Liver (tissue), 9 donors: ENCODE results near the gene NME8. TPM values are rescaled to one million over a fixed set of nuclear protein-coding genes. Genes with fewer than 3 reads are reported as not detected.
A peak's percentile ranks its signal among the peaks of the same experiment; 100 is the strongest.

Experiments
- DNase-seq: peaks from one replicate; pipeline ENCODE4 v3.0.0-alpha.2; 2017; ENCODE audit warnings: low spot score
- H3K27ac ChIP-seq, 2 donors: one replicate each; pipeline ENCODE4 v1.7.0; 2013; ENCODE audit warnings: inconsistent platforms in 2 of 2, low read length in 2 of 2, control low read depth in 1 of 2, low read depth in 1 of 2, mild to moderate bottlenecking in 1 of 2
- H3K27me3 ChIP-seq, 4 donors: one replicate each; pipeline versions ENCODE4 v1.6.1 to v1.7.0; 2013; ENCODE audit warnings: low read length in 3 of 4, inconsistent platforms in 1 of 4, mild to moderate bottlenecking in 1 of 4, moderate library complexity in 1 of 4; ENCODE audit not compliant: control insufficient read depth in 4 of 4, insufficient read depth in 4 of 4
- H3K36me3 ChIP-seq, 4 donors: one replicate each; pipeline versions ENCODE4 v1.6.1 to v1.7.0; 2013; ENCODE audit warnings: low read length in 3 of 4, mild to moderate bottlenecking in 3 of 4, low read depth in 1 of 4, moderate library complexity in 1 of 4; ENCODE audit not compliant: control insufficient read depth in 4 of 4, insufficient read depth in 3 of 4
- H3K4me1 ChIP-seq, 4 donors: one replicate each; pipeline versions ENCODE4 v1.6.1 to v1.7.0; 2013; ENCODE audit warnings: low read length in 3 of 4, mild to moderate bottlenecking in 3 of 4, moderate library complexity in 1 of 4; ENCODE audit not compliant: control insufficient read depth in 4 of 4, insufficient read depth in 4 of 4
- H3K4me3 ChIP-seq, 3 donors: one replicate each; pipeline versions ENCODE4 v1.6.1 to v1.7.0; 2013; ENCODE audit warnings: low read length in 3 of 3, control low read depth in 1 of 3, low read depth in 1 of 3, mild to moderate bottlenecking in 1 of 3
- H3K9ac ChIP-seq, 2 donors: one replicate each; pipeline ENCODE4 v1.7.0; 2013; ENCODE audit warnings: low read length in 2 of 2, mild to moderate bottlenecking in 2 of 2, moderate library complexity in 2 of 2, control low read depth in 1 of 2, low read depth in 1 of 2
- H3K9me3 ChIP-seq, 4 donors: one replicate each; pipeline versions ENCODE4 v1.6.1 to v1.7.0; 2013; ENCODE audit warnings: low read length in 3 of 4; ENCODE audit not compliant: control insufficient read depth in 4 of 4
- ATF3 ChIP-seq: IDR thresholded peaks from 2 replicates; pipeline ENCODE4 v1.6.1; 2016; ENCODE audit warnings: antibody characterized with exemption
- CTCF ChIP-seq: fragments of 150-350 bp; IDR thresholded peaks from 2 replicates; pipeline ENCODE4 v1.5.1; 2017; ENCODE audit warnings: improper control_type of control experiment, low read depth, low read length; ENCODE audit not compliant: missing input control
- EGR1 ChIP-seq, 2 donors: IDR thresholded peaks; 2 replicates each; pipeline ENCODE4 v1.6.1; 2016 to 2018; ENCODE audit warnings: antibody characterized with exemption in 2 of 2, low read depth in 2 of 2
- FOXA1 ChIP-seq: IDR thresholded peaks from 2 replicates; pipeline ENCODE4 v1.6.1; 2016; ENCODE audit warnings: antibody characterized with exemption
- FOXA2 ChIP-seq: IDR thresholded peaks from 2 replicates; pipeline ENCODE4 v1.6.1; 2016; ENCODE audit warnings: antibody characterized with exemption
- GABPA ChIP-seq, 2 donors: IDR thresholded peaks in 1 of 2; conservative IDR thresholded peaks in 1 of 2; 2 replicates each; pipeline ENCODE4 v1.6.1; 2016; ENCODE audit warnings: antibody characterized with exemption in 2 of 2, mild to moderate bottlenecking in 1 of 2, moderate library complexity in 1 of 2
- HNF4A ChIP-seq, 2 donors: conservative IDR thresholded peaks; 2 replicates each; pipeline ENCODE4 v1.6.1; 2016; ENCODE audit warnings: antibody characterized with exemption in 2 of 2, mild to moderate bottlenecking in 2 of 2
- HNF4G ChIP-seq: IDR thresholded peaks from 2 replicates; pipeline ENCODE4 v1.6.1; 2016; ENCODE audit warnings: antibody characterized with exemption
- JUND ChIP-seq, 2 donors: IDR thresholded peaks; 2 replicates each; pipeline ENCODE4 v1.6.1; 2016; ENCODE audit warnings: antibody characterized with exemption in 2 of 2
- MAX ChIP-seq: IDR thresholded peaks from 2 replicates; pipeline ENCODE4 v1.6.1; 2016; ENCODE audit warnings: antibody characterized with exemption
- NR2F2 ChIP-seq: IDR thresholded peaks from 2 replicates; pipeline ENCODE4 v1.6.1; 2016; ENCODE audit warnings: antibody characterized with exemption
- RAD21 ChIP-seq, 2 donors: IDR thresholded peaks; 2 replicates each; pipeline ENCODE4 v1.6.1; 2016; ENCODE audit warnings: antibody characterized with exemption in 2 of 2, mild to moderate bottlenecking in 2 of 2
- REST ChIP-seq: IDR thresholded peaks from 2 replicates; pipeline ENCODE4 v1.6.1; 2016; ENCODE audit warnings: antibody characterized with exemption, mild to moderate bottlenecking
- RXRA ChIP-seq, 2 donors: IDR thresholded peaks; 2 replicates each; pipeline ENCODE4 v1.6.1; 2017 to 2018; ENCODE audit warnings: antibody characterized with exemption in 2 of 2, mild to moderate bottlenecking in 1 of 2
- SP1 ChIP-seq: IDR thresholded peaks from 2 replicates; pipeline ENCODE4 v1.6.1; 2018; ENCODE audit warnings: antibody characterized with exemption, mild to moderate bottlenecking
- TAF1 ChIP-seq: conservative IDR thresholded peaks from 2 replicates; pipeline ENCODE4 v1.6.1; 2016; ENCODE audit warnings: antibody characterized with exemption, mild to moderate bottlenecking
- YY1 ChIP-seq: IDR thresholded peaks from 2 replicates; pipeline ENCODE4 v1.6.1; 2016; ENCODE audit warnings: antibody characterized with exemption, mild to moderate bottlenecking
- ZBTB33 ChIP-seq: IDR thresholded peaks from 2 replicates; pipeline ENCODE4 v1.6.1; 2016; ENCODE audit warnings: antibody characterized with exemption
- WGBS: extraction: QIAGEN DNeasy Blood & Tissue Kit; methylation state at CpG from one replicate; pipeline ENCODE4 v1.1.7; 2013; 5-methylcytosine and 5-hydroxymethylcytosine counted together
- polyA plus RNA-seq, 2 donors: library from polyadenylated mRNA; stranded (reverse) in 1 of 2; unstranded in 1 of 2; fragments of 200-250 nt in 1 of 2; fragments of >200 nt in 1 of 2; fragmentation: Nextera tagmentation in 1 of 2; extraction: Ambion mirVana in 1 of 2; gene quantifications; one replicate each; pipeline versions ENCODE4 v1.2.1 to v1.2.3, GENCODE V29; 2013 to 2015
- total RNA-seq, 2 donors: library from RNA; depleted of rRNA; stranded (reverse); fragments of >200 nt; gene quantifications; one replicate each; pipeline ENCODE4 v1.2.3, GENCODE V29; 2014
- donor health status: healthy.
- donor health status: healthy.
- donor health status: healthy.
- donor health status: healthy.
- donor health status: healthy.

The NME8 gene
- total and polyA plus RNA-seq, 4 donors: 0.08 to 0.09 TPM; not detected in 2

- TF ChIP-seq REST: no peak
These were observed 67.7 kb downstream of the NME8 start (continued) for GRCh38 chr7:37916017-37916672.

GRCh38 chr7:37916673-37917660, 68.6 kb downstream of the NME8 start, which contains the start of gene SFRP4:
TSS of gene SFRP4 (minus strand) at chr7:37916817. CDS start at chr7:37916537, 280 bp downstream.
- WGBS: 1% methylated on average over 46 of the region's 46 CpGs
- Histone ChIP-seq H3K27me3 (peaks cover 0 to 3% (median 0%) of the 10 kb centered on the region in 4 donors), H3K4me3 (peak within 1 kb of the TSS in 2 of 3 donors; percentile 24 to 59), H3K9ac (no peak within 1 kb of the TSS), H3K27ac (no peak within 1 kb of the TSS), H3K36me3 (no peaks in the 10 kb centered on the region), H3K9me3 (no peaks in the 10 kb centered on the region), H3K4me1 (peaks cover 3 to 29% (median 19%) of the 10 kb centered on the region in 4 donors)
- DNase-seq: no peak
- TF ChIP-seq RXRA (IDR thresholded peaks at IDR 0.05): peak; percentile 25 to 44
- peak; percentile 86 to 89 for TF ChIP-seq RAD21 (IDR thresholded peaks at IDR 0.05)
- no peak for TF ChIP-seq EGR1 (IDR thresholded peaks at IDR 0.05; ENCODE audit: low read depth in 2 of 2)
- no peak for TF ChIP-seq MAX
- TF ChIP-seq FOXA1: no peak
- TF ChIP-seq ZBTB33: no peak
- no peak for TF ChIP-seq FOXA2
- no peak for TF ChIP-seq YY1
- no peak for TF ChIP-seq TAF1
- TF ChIP-seq HNF4A (conservative IDR thresholded peaks at IDR 0.05): peak; percentile 43 to 55
- peak; percentile 31 for TF ChIP-seq HNF4G
- TF ChIP-seq JUND (IDR thresholded peaks at IDR 0.05): no peak
- no peak for TF ChIP-seq GABPA (IDR thresholded peaks at IDR 0.05 in 1 of 2, conservative IDR thresholded peaks at IDR 0.05 in 1 of 2)
- TF ChIP-seq NR2F2: no peak
- TF ChIP-seq SP1: no peak
- TF ChIP-seq REST: peak; percentile 33
- peak; percentile 76 for TF ChIP-seq CTCF
- TF ChIP-seq ATF3: no peak
